WERI-Rb-1 (cell line): ENCODE results near the gene ADCY2.

ENCODE experiments used
- DNase-seq: peaks from one replicate; pipeline ENCODE4 v3.0.0-alpha.2; 2020
- H3K27ac ChIP-seq: fragments of 250-450 bp; sonication (Bioruptor Pico); 2 replicates; pipeline ENCODE4 v1.5.1; 2020; ENCODE audit warnings: mild to moderate bottlenecking, moderate library complexity
- H3K27me3 ChIP-seq: fragments of 250-450 bp; sonication (Bioruptor Pico); 2 replicates; pipeline ENCODE4 v1.5.1; 2021; ENCODE audit warnings: mild to moderate bottlenecking, low read depth, moderate library complexity; ENCODE audit not compliant: insufficient read depth, severe bottlenecking
- H3K36me3 ChIP-seq: fragments of 250-450 bp; sonication (Bioruptor Pico); 2 replicates; pipeline ENCODE4 v1.5.1; 2020; ENCODE audit warnings: mild to moderate bottlenecking, moderate library complexity
- H3K4me3 ChIP-seq: 2 replicates; pipeline ENCODE4 v1.5.1; 2011; ENCODE audit warnings: low read depth, mild to moderate bottlenecking, control low read depth, low read length
- H3K9me3 ChIP-seq: fragments of 250-450 bp; sonication (Bioruptor Pico); 2 replicates; pipeline ENCODE4 v1.5.1; 2021; ENCODE audit warnings: mild to moderate bottlenecking, moderate library complexity; ENCODE audit not compliant: severe bottlenecking
- TF ChIP-seq, protein P1 (sequence below): IDR thresholded peaks from 2 replicates; pipeline ENCODE4 v1.5.1; 2011; ENCODE audit warnings: low read depth, mild to moderate bottlenecking, control low read depth, inconsistent platforms, low read length

ADCY2 gene

DNA sequence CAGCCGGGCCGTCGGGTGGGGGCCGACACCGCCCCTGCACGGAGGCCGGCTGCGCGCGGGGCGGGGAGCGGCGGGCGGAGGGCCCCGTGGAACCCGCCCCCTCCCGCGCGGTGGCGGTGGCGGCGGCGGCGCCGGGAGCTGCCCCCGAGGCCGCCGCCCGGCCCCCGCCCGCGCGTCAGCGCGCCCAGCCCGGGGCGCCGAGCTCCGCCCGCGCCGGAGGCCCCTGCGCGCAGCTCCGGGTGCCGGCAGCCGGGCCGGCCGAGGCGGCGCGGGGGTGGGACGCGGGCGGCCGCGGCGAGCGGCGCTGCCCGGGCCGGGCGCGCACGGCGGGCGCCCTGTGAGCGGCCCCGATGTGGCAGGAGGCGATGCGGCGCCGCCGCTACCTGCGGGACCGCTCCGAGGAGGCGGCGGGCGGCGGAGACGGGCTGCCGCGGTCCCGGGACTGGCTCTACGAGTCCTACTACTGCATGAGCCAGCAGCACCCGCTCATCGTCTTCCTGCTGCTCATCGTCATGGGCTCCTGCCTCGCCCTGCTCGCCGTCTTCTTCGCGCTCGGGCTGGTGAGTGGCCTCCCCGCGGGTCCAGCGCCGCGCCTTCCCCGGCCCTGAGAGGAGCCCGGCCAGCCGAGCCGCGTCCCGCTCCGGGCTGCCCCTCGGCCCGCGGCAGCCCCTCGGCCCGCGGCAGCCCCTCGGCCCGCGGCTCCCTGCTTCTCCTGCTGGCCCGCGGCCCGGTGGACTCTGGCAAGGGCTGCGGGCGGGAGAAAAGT lies at the start of gene ADCY2:
Gene ADCY2, plus strand, starts transcription at position 192 of the 766 bp plus-strand sequence. Its CDS starts 159 bp downstream, at position 351.
- H3K9me3 ChIP-seq: no peaks in the 10 kb centered on the region
- DNase-seq: no peak
- TF ChIP-seq, protein P1, sequence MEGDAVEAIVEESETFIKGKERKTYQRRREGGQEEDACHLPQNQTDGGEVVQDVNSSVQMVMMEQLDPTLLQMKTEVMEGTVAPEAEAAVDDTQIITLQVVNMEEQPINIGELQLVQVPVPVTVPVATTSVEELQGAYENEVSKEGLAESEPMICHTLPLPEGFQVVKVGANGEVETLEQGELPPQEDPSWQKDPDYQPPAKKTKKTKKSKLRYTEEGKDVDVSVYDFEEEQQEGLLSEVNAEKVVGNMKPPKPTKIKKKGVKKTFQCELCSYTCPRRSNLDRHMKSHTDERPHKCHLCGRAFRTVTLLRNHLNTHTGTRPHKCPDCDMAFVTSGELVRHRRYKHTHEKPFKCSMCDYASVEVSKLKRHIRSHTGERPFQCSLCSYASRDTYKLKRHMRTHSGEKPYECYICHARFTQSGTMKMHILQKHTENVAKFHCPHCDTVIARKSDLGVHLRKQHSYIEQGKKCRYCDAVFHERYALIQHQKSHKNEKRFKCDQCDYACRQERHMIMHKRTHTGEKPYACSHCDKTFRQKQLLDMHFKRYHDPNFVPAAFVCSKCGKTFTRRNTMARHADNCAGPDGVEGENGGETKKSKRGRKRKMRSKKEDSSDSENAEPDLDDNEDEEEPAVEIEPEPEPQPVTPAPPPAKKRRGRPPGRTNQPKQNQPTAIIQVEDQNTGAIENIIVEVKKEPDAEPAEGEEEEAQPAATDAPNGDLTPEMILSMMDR: no peak
- H3K36me3 ChIP-seq: no peaks in the 10 kb centered on the region
- H3K27me3 ChIP-seq: no peaks in the 10 kb centered on the region
- H3K27ac ChIP-seq: peak within 1 kb of the TSS; percentile 87
- H3K4me3 ChIP-seq: peak within 1 kb of the TSS; percentile 92

DNA sequence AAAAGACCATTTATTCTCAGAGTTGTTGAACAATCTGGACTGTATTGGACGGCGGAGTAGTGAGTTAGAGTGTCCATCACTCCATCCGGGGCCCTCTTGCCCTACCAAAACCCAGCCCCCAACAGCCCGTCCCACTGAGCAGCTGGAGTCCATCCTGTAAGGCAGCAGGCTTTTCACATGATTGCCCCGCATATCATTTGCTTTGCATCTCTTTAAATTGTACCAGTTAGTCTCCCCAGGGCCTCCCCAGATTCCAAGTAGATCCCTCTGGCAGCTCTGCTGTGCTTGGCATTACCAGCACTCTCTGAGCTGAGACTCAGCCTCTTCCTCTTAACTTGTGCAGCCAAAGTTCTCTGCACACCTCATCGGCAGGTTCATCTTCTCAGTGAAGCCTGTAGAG lies 48.6 kb upstream of the ADCY2 start:
- peaks cover 5% of the 10 kb centered on the region for H3K9me3 ChIP-seq
- H3K27ac ChIP-seq: no peak overlapping the region
- no peak for DNase-seq
- H3K27me3 ChIP-seq: no peaks in the 10 kb centered on the region
- no peaks in the 10 kb centered on the region for H3K36me3 ChIP-seq
- H3K4me3 ChIP-seq: no peak overlapping the region
- TF ChIP-seq, protein P1: no peak

DNA sequence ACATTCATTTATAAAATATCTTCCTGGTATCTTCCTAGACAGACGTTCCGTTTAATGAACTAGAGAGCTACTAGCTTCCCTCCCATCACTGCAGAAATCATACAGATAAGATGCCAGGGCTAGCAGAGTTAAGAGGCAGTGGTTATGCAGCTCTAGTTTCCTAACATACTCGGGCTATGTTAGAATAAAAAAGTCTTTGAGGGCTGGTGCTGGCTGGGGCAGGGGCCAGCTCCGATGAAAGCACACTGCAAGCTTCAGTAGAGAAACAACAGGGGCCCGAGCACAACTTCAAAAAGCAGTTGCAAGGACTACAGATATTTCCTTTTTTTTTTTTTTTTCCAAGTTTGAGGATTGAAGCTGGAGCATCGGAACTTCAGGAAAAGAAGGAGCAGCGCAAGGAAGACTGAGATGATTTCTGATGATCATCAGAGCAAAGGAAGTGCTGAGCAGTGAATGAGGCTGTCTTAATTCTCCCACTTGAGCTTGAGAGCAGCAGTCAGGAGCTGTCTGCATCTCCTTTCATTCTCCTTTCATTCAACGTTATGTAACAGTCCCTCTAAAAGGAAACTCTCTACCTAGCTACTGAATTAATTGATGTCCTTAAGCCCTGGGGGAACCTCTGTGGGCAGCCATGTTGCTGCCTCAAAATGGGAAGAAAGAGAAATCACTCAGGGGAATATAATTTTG lies 47.6 kb upstream of the ADCY2 start:
- H3K9me3 ChIP-seq: peaks cover 5% of the 10 kb centered on the region
- H3K27me3 ChIP-seq: no peaks in the 10 kb centered on the region
- H3K4me3 ChIP-seq: no peak overlapping the region
- H3K36me3 ChIP-seq: no peaks in the 10 kb centered on the region
- no peak for DNase-seq
- H3K27ac ChIP-seq: no peak overlapping the region
- TF ChIP-seq, protein P1: no peak

DNA sequence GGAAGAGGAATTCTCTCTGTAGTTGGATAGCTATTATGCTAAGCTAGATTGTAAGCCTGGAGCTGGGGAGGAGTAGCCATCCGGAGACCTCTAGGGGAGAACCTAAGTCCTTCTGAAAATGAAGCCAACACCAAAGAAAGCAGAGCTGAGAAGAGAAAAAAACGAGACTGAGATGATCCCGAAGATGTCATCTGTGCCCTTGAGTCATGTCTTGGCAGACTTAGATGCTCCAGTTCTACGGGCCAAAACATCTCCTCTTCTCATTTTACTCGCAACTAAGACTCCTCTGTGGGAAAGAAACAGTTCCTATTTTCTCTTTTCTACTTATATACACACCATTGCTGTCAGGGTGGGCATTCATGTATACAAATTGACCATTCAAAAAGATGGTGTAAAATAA lies 34.3 kb upstream of the ADCY2 start:
- no peak for DNase-seq
- Histone ChIP-seq H3K27me3 (no peaks in the 10 kb centered on the region), H3K27ac (no peak overlapping the region), H3K4me3 (no peak overlapping the region), H3K9me3 (peaks cover 4% of the 10 kb centered on the region), H3K36me3 (no peaks in the 10 kb centered on the region)
- TF ChIP-seq, protein P1: no peak

DNA sequence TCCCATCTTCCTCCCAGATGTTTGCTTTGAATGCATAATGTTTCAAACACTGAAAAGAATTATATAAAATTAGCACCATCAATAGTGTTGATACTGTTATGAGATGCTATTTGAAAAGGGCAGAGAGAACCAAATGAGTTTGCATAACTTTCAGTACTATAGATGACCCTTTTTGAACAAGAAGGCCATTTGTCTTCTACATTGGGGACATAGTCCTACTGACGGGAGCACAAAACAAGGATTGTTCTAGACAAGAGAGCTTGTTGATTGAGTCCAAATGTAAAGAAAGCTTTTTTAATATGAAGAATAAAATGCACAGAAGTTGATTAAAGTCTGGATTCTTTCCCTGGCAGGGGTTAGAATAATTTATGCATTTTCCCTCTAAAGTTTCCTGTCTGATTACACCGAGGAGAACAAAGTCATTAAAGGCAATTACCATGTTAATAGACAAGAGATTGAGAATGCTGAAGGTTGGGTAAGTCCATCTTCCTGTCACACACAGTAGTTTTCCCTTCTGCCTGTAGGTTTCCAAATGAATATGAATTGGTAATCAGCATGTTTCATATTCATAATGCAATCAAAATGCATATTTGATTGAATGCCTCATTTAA lies 32.8 kb upstream of the ADCY2 start:
- H3K4me3 ChIP-seq: no peak overlapping the region
- no peak for DNase-seq
- H3K36me3 ChIP-seq: no peaks in the 10 kb centered on the region
- no peaks in the 10 kb centered on the region for H3K27me3 ChIP-seq
- H3K9me3 ChIP-seq: peaks cover 8% of the 10 kb centered on the region
- H3K27ac ChIP-seq: no peak overlapping the region
- TF ChIP-seq, protein P1: no peak
